HS-27A (cell line): ENCODE results near the gene CYP27B1.
"Not testable (repeated sequence)": the region's sequence is repeated elsewhere in the genome, so short reads cannot be mapped to it uniquely, and the experiment has no call there.

Experiments used
- DNase-seq: peaks from one replicate; pipeline ENCODE4 v3.0.0-alpha.2; 2012; ENCODE audit warnings: low read depth, missing footprints

CYP27B1 gene

DNA sequence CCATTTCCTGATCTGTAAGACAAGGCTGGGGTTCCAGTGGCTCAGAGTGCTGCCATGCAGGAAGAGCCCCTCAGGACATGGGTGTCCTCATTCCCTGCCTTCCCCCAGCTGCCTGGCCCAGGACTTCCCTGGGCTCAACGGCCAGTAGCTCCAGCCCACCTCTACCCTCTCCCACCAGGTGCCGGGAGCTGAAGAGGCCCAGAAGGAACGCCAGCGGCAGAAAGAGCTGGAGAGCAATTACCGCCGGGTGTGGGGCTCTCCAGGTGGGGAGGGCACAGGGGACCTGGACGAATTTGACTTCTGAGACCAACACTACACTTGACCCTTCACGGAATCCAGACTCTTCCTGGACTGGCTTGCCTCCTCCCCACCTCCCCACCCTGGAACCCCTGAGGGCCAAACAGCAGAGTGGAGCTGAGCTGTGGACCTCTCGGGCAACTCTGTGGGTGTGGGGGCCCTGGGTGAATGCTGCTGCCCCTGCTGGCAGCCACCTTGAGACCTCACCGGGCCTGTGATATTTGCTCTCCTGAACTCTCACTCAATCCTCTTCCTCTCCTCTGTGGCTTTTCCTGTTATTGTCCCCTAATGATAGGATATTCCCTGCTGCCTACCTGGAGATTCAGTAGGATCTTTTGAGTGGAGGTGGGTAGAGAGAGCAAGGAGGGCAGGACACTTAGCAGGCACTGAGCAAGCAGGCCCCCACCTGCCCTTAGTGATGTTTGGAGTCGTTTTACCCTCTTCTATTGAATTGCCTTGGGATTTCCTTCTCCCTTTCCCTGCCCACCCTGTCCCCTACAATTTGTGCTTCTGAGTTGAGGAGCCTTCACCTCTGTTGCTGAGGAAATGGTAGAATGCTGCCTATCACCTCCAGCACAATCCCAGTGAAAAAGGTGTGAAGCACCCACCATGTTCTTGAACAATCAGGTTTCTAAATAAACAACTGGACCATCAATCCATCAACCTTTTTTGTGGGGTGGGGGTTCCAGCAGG lies 46.0 kb downstream of the CYP27B1 start:
- DNase-seq: no peak

DNA sequence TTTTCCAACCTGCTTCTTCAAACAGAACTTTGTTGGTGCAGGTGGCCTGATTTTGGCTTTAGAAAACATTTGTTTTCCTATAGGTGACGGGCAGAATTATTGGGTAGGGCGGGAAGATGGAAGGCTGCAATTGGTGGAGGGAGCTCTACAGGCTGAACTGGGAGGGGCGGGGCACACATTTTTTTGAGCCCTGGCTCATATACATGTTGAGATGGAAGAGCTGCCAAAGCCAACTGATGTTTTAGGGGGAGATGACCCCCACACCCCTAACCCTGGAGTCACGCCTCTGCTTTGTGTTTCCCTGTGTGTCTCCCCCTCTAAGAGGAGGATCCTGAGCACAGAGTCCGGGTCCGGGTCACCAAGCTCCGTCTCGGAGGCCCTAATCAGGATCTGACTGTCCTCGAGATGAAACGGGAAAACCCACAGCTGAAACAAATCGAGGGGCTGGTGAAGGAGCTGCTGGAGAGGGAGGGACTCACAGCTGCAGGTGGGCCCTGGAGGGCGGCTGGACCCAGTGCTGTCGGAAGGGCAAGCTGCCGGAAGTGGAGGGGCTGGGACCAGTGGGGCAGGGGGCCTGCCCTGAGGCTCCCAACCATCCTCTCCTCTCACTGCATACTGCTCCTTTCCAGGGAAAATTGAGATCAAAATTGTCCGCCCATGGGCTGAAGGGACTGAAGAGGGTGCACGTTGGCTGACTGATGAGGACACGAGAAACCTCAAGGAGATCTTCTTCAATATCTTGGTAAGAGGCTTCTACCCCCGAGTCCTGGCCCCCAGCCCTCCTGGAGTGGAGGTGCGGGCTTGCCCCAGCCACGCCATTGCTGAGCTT lies 46.9 kb downstream of the CYP27B1 start:
- no peak for DNase-seq

DNA sequence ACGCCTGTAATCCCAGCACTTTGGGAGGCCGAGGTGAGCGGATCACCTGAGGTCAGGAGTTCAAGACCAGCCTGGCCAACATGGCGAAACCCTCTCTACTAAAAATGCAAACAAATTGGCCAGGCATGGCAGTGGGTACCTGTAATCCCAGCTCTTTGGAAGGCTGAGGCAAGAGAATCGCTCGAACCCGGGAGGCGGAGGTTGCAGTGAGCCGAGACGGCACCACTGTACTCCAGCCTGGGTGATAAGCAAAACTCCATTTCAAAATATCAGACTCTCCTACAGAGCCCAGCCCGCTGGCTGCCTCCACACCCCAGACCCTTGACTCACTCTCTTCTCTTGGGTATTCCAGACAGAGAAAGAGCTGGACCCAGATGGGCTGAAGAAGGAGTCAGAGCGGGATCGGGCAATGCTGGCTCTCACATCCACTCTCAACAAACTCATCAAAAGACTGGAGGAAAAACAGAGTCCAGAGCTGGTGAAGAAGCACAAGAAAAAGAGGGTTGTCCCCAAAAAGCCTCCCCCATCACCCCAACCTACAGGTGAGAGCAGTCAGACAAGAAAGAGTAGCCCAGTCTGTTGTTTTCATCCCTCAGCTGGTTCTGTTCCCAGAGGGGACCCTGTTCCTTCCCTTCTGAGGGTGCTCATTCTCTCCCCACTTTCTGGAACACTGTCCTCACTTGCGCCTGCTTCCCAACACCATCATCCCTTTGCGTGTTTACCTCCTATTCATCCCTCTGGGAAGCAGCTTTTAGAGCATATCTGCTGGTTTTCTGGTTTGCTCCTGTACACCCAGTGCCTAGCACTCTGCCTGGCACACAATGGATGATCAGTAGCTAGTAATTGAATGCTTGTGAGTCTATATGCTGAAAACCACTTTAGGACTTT lies 48.0 kb downstream of the CYP27B1 start:
- no peak for DNase-seq

DNA sequence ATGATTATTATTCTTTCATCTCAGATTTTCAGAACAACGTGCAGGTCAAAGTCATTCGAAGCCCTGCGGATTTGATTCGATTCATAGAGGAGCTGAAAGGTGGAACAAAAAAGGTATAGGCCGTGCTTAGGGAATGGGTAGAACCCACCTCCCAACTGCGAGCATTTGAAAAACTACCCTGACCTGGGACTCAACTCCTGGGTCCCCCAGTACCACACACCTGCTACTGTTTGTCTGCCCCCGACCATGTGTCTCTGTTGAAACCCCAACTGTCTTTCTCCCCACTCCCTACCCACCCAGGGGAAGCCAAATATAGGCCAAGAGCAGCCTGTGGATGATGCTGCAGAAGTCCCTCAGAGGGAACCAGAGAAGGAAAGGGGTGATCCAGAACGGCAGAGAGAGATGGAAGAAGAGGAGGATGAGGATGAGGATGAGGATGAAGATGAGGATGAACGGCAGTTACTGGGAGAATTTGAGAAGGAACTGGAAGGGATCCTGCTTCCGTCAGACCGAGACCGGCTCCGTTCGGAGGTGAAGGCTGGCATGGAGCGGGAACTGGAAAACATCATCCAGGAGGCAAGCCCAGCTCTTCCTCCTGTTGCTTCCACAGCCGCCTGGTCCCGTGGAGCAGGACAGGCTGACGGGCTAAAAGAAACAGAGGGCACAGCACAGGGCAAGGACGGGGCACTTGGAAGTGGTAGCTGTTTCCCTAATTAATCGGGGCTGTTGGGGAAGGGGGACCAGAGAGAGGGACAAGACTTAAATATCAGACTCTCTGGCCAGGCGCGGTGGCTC lies 48.8 kb downstream of the CYP27B1 start:
- DNase-seq: no peak

DNA sequence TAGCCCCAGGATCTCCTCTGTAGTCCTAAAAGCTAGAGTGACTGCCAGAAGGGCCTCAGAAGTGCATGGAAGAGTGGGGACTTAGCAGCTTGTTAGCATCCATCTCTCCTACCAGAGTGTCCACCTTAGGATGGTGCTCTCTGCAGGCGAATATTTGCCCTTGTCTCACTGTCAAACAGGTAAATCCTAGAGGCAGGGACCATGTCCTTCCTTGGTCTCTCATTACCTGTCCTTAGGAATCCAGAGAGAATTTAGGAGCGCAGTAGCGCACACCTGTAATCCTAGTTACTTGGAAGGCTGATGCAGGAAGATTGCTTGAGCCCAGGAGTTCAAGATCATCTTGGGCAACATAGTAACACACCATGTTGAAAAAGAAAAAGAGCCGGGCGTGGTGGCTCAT lies 49.7 kb downstream of the CYP27B1 start:
- no peak for DNase-seq

DNA sequence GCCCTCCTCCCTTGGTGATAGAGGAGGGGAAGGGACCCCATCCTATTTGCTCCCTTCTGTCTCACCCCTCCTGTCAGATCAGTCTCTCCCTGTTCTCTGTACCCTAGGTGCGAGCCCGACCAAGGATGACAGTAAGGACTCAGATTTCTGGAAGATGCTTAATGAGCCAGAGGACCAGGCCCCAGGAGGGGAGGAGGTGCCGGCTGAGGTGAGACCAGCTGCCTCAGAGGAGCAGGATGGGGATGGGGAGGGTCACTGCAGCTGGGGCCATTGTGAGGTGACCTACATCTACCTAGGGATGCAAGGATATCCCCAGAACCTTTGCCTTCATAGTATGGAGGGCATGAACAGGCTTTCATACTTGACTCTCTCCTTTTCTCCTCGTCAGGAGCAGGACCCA lies 50.6 kb downstream of the CYP27B1 start:
- no peak for DNase-seq

DNA sequence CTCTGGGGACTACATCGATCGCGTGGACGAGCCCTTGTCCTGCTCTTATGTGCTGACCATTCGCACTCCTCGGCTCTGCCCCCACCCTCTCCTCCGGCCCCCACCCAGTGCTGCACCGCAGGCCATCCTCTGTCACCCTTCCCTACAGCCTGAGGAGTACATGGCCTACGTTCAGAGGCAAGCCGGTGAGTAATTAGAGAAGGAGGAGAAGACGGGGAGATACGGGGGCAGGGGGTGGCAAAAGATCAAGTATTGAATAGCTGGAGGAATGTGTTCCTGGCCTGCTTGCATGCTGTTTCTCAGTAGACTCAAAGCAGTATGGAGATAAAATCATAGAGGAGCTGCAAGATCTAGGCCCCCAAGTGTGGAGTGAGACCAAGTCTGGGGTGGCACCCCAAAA lies 51.1 kb downstream of the CYP27B1 start:
- no peak for DNase-seq

DNA sequence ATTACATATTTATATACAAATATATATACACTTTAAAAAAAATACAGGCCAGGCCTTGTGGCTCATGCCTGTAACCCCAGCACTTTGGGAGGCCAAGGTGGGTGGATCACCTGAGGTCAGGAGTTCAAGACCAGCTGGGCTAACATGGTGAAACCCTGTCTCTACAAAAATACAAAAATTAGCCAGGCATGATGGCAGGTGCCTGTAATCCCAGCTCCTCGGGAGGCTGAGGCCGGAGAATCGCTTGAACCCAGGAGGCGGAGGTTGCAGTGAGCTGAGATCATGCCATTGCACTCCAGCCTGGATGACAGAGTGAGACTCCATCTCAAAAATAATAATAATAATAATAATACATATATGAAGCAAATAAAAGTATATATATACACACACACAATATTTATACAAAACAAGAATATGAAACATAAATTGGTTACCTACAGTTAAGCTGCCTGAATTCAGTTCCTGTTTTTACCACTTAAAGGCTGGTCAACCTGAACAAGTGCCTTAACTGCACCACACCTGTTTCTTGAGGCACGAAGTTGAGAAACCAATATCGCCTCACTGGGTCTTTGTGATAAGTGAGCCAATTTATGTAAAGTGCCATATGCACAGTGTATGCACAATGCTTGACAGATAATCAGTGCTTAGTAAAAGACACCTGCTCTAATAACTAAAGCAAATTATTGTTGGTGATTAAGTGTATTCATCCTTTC lies 51.7 kb downstream of the CYP27B1 start:
- DNase-seq: not testable (repeated sequence)

DNA sequence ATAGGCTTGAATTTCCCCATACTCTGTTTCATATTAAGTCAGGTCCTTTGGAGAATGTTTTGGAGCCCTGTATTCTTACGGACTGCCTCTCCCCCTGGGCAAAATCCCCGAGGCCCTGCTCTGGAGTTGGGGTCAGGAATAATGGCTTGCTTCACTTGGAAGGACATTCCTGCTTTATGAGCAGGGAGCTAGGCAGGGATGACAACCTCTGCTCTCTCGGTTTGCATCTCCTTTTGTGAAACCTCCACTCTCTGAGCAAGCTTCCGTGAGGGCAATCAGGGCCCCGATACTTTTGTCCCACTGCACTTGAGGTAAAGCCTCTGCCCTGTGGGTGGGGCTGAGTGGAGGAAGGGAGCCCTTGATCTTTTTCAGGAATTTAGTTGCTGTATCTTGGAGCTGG lies 53.7 kb downstream of the CYP27B1 start:
- no peak for DNase-seq

DNA sequence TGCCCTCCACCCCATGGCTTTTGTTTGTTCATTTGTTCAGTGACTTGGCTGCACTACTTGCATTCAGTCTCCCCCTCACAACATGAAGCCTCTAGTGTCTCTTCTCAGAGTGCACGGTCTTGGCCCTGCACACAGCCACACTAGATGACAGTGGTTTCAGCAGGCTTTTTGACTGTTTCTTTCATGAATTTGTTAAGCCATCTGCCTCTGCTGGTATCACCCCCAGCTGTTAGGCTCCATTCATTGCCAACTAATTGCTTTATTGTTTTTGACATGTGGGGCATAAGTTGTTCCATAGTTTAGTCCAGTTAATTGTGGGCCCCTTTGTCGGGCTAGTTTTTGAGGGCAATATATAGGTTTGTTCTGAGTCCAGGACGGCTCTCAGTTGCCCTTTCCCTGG lies 54.2 kb downstream of the CYP27B1 start:
- DNase-seq: no peak
